Activated T-cell treated with anti-CD3 and anti-CD28 coated beads, Interleukin-2, amount 50 U/mL, for 48 hours (primary cell): ENCODE data around the gene ALKBH7.
"Not testable (repeated sequence)": the region's sequence is repeated elsewhere in the genome, so short reads cannot be mapped to it uniquely, and the experiment has no call there.

Experiments
- DNase-seq, 2 experiments: peaks; one replicate each; pipeline ENCODE4 v3.0.0-alpha.2; 2020

The ALKBH7 gene

DNA sequence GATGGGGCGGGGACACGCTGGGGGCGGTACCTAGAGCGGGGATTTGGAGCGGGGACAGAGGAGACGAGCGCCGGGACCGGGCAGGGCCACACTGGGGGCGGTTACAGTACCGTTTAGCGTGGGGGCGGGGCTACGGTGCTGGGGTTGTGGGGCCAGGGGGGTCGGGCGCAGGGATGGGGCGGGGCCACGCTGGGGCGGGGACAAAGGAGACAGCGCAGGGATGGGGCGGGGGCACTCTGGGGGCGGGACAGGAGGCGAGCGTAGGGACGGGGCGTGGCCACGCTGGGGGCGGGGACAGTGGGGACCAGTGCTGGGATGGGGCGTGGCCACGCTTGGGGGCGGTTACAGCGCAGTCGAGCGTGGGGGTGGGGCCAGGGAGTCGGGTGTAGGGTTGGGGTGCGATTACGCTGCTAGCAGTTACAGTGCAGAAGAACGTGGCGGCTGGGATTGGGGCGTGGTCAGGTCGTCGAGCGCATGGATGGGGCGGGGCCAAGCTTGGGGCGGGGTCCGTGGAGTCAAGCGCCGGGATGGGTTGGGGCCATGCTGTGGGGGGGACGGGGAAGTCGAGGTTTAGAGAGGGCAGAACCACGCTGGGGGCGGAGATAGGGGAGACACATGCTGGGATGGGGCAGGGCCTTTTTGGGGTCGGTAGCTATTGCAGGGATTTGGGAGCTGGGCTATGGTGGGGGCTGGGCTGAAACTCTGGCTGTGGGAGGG lies 660 bp downstream of the ALKBH7 start:
- DNase-seq: peak; percentile 99 to 100

DNA sequence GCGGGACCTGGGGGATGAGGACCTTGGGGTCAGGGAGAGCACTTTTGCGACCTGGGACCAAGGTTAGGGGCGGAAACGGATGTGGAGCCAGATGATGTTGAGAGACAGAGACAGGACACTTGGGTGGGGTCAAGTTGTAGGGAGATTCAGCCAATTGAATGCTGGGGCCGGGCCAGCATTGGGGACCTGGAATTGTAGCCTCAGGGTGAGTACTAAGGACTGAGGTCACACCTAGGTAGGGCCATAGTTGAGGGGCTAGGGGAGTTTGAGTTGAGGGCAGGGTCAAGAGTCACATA lies 1.2 kb downstream of the ALKBH7 start:
- no peak for DNase-seq

DNA sequence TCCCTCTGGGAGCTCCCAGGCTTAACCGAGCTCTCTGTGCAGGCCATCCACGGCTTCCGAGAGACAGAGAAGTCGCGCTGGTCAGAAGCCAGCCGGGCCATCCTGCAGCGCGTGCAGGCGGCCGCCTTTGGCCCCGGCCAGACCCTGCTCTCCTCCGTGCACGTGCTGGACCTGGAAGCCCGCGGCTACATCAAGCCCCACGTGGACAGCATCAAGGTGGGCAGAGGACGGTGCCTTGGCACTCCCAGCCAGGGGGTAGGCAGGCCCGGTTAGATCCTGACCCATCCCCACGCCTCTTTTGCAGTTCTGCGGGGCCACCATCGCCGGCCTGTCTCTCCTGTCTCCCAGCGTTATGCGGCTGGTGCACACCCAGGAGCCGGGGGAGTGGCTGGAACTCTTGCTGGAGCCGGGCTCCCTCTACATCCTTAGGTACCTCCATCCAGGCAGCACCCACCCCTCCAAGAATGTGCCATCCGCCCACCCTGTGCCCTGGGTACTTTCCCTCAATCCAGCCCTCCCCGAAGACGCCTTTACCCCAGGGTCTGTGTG lies 1.6 kb downstream of the ALKBH7 start:
- no peak for DNase-seq

DNA sequence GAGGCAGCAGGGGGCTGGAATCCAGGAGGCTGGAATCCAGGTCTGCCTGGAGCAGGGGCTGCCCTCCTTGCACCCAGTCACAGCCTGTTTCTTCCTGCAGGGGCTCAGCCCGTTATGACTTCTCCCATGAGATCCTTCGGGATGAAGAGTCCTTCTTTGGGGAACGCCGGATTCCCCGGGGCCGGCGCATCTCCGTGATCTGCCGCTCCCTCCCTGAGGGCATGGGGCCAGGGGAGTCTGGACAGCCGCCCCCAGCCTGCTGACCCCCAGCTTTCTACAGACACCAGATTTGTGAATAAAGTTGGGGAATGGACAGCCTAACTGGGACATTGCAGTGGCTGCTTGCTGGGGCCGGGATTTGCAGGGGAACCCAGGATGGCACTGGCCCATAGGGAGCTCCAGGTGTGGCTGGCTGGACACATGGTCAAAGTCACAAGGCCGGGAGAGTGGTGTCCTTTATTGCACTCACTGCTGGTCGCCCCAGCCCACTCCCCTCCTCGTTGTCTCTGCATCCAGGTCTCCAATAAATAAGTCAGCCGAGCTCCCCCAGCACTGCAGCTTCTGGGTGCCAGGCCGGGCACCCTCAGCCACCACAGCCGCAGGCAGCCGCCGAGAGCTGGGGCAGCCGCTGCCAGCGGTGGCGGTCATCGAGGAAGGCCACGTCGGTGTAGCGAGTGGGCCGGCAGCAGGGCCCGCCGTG lies 2.3 kb downstream of the ALKBH7 start:
- no peak for DNase-seq

DNA sequence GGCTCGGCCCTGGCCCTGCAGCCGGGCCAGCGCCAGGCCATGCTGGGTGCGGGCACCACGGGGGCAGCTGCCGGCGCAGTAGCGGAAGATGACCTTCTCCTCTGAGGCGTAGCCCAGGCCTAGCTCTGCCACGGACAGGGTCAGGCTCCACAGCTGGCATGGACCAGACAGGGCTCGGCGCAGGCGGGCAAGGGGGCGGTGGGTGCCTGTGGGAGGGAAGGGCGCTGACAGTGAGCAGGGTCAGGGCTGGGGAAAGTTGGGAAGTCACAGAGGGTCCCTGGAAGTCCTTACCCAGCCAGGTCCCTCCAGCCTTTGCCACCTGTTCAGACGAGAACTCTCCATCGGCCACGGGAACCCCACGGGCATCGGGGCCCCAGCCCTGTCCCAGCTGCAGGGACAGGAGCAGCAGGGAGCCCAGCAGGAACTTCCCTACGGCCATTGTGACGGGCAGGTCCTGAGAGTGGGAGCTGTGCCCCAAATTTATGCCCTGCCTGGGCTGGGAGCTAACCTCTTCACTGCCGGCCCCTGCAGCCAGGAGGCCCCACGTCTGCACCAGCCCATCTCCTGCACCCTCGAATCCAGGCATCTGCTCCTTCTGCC lies 2.9 kb downstream of the ALKBH7 start, which contains the start of gene PSPN:
PSPN (minus strand) TSS at position 523 of the 600 bp plus-strand sequence; CDS start at position 439, 84 bp downstream.
- no peak for DNase-seq

DNA sequence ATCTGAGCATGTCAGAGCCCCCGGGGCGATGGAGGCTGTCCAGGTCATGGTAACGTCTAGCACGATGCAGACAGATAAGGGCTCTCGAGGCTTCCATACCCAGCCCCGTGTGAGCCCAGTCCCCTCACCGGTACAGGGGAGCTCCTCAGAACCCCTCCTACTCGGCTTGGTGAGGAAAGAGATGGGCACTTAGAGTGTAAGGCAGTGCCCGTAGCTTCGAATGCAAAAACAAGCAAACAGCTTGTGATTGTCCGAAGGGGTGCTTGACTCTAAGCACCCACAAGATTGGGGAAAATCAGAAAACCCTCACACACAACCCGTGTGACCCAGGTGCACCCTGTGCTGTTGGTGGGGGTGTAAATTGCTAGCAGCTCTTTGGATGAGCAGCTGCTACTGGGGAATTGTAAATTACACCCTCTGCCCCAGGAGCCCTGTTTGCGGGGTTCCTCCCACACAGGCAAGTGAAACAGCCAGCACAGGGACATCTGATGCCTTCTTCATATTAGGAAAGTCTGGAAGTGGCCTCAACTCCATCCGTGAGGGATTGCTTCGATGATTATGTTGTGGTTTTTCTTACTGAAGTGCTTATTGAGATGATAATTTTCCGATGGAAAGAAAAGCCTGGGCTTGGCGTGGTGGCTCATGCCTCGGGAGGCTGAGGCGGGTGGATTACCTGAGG lies 4.1 kb downstream of the ALKBH7 start:
- DNase-seq: no peak

DNA sequence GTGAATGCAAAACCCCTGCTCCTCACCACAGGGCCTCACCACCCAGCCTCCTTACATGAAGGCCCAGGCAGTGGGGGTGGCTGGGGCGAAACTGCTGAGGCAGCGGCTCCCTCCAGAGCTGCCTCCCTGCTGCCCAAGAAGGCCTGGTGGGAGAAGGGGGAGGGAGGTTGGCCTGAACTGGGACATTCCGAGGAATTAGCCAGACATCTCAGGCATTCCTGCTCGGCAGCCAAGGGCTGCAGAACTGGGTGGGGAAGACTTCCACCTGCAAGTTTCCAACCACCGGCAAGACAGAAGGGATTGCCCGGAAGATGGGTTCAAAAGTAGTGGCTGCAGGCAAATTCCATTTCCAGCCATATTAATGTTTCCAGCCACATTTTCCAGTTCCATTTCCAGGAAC lies 5.4 kb downstream of the ALKBH7 start:
- no peak for DNase-seq

DNA sequence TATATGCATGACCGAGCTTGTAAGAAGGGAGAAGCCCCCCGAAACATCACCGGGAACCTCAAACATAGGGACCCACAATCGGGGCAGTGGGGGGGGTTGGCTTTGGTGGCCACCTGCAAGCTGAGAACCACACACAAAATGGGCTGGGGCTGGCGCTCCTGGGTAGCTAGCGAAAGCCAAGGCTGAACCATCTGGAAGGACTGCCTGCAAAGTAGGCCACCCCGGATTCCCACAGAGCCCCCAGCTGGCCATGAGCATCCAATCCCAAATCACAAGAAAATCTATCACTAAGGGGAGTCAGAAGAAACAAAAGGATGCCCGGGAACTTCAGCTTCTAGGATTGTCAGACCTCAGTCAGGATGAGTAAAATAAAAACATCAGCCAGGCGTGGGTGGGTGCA lies 5.9 kb downstream of the ALKBH7 start:
- no peak for DNase-seq

DNA sequence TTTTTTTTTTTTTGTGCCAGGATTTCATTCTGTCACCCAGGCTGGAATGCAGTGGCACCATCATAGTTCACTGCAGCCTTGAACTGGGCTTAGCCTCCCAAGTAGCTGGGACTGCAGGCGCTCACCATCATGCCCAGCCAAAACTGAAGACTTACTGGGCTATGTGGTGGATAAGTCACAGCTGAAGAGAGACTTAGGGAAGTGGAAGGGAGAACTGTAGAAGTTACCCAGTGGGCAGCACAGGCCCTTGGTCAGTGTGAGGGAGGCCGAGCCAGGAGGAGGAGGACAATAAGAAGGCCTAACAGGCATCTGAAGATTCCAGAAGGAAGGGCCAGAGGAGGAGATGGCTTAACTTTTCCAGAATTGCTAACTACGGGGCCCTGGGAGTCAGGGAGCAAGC lies 7.2 kb downstream of the ALKBH7 start:
- DNase-seq: no peak

DNA sequence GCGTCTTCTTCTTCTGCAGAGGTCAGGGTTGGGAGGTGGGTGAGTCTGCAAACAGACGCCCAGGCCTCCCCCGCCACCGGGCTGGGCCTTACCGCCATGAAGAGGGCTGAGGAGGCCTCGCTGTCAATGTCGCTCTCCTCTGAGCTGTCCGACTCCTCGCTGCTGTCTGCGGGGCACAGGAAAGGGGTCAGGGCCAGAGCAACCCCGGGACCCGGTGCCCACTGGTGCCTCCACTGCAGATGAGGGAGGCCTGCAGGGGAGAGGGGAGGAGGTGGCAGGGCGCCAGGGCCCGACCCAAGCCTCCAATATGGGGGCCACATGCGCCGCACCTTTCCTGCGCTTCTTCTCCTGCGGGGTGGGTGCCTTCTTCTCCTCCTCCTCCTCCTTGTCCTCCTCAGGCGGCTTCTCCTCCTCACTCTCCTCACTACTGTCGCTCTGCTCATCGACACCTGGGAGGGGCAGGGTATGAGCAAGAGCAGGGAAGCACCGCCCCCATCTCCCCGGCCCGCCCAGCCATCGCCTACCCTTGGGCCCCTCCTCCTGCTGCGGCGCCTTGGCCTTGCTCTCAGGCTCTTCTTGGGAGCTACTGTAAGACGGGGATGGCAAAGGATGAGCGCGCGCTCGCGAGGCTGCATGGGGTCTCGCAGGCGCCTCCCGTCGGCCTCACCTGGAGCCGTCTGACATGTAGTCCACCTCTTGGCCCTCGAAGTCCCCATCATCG lies 8.6 kb downstream of the ALKBH7 start:
- no peak for DNase-seq

DNA sequence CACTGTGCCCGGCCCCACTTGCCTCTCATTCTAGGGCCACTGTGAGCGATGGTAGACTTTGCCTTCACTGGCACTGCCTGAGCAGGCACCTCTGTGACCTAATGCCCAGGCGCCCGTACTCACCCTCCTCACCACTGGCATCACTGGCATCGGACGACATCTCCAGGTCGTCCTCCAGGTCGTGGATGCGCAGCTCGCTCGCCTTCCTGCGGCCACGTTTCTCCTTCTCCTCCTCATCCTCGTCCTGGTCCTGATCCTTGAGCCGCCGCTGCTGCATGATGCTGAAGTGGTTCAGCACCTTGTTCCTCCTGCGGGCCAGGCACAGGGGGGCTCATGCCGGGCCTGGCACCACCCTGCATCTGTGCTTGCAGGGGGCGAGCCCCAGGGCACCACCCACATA lies 10.6 kb downstream of the ALKBH7 start:
- no peak for DNase-seq

DNA sequence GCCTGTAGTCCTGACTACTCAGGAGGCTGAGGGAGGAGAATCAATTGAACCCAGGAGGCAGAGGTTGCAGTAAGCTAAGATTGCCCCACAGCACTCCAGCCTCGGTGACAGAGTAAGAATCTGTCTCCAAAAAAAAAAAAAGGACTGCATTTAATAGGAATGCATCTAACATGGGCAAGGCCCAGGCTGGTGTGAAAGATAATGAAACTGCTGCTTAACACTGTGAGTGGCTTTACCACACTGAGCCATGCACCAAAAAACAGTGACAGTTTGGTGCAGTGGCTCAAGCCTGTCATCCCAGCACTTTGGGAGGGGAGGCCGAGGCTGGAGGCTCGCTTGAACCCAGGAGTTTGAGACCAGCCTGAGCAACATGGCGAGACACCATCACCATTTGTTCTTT lies 11.8 kb downstream of the ALKBH7 start:
- DNase-seq: no peak

DNA sequence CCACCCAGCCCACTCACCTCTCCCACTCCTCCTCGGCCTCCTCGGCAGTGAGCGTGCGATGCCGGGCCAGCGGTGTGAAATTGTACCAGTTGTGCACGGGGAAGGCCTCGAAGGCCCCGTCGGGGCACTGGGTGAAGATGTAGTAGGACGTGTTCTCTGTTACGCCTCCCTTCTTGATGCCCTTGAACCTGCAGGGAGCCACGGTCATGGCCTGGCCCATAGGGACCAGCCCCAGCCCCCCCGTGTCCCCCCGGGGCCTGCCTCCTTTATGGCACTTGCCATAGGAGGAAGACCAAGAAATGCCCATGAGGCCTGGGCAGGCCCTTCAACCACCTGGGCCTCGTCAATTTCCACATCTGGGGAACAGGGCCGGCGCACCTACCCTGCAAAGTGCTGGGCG lies 14.8 kb downstream of the ALKBH7 start:
- no peak for DNase-seq

DNA sequence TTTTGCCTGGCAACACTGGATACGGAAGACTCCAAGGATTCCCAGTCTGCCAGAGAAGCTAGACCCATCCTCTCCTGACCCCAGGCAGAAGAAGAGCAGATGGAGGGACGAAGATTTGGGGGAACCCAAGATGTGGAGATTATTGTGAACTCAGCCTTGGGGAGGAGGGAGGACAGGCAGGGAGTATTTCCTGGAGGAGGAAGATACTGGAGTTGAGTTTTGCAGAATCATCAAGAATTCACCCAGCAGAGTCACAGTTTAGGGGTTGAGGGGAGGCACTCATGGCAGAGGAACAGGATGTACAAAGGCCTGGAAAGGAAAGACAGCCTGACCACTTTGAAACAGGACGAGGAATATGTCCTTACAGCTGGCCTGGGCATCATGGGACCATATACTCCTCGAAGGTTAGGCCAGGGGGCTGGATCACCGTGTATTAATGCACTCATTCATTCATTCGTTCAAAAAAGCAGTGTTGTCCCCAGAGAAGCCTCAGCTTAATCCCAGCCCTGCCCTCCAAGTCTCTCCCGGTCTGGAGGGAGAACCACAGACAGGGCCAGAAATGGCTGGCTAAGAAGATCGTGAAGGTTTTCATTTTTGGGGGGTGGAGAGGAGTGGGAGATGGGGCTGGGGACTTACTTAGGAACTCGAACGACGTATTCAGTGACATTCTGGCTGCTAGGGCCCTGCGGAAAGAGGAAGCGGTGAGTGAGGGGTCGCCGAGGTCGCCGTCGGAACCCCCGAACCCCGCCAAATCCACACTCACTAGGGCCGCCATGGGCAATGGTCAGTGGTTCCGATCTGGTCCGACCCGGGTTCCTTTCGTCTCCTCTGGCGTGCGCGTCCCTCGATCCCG lies 19.9 kb downstream of the ALKBH7 start:
- no peak for DNase-seq

DNA sequence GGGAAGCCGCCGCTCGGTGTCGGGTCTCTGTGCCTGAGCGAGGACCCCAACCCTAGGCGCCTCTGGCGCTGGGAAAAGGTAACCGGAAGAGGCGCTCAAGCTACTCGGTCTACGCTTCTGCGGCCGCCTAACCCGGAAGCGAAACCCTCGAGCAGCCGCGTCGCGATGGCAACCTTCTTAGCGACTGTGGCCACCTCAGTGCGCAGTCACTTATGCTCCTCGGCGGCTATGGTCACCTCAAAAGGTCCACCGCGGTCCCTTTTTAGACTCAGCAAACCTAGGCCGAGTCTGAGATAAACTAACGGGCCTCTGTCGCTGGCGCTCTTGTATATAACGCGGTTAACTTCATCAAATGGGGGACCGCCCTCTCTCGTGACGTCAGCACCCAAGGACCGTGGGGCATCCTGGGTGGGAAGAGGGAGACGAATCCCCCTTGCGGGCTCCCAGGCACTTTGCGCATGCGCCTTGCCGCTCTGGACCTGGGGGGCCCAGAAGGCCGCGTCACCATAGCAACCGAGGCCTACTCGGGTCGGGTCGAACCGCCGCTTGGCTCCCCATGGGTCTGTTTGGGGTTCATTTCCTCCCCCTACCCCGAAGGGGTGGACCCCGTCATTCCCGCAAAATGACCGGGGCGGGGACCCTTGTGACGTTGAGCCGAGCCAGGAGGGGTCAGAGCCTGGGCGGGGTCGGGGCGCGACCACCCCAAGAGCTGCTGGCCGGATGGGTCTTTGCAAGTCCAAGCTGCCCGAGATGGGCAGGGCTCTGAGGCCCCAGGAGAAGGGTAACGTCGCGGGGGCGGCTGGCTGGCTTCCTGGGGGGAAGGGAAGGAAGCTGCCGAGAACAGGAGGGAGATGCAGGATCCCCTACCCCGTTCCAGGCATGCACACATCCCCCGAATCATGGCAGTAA lies 20.7 kb downstream of the ALKBH7 start, which contains the start of gene GTF2F1:
GTF2F1 (minus strand) TSS at position 91 of the 909 bp plus-strand sequence. CDS start 169 bp downstream, outside the sequence.
- peak; percentile 95 to 97 for DNase-seq

DNA sequence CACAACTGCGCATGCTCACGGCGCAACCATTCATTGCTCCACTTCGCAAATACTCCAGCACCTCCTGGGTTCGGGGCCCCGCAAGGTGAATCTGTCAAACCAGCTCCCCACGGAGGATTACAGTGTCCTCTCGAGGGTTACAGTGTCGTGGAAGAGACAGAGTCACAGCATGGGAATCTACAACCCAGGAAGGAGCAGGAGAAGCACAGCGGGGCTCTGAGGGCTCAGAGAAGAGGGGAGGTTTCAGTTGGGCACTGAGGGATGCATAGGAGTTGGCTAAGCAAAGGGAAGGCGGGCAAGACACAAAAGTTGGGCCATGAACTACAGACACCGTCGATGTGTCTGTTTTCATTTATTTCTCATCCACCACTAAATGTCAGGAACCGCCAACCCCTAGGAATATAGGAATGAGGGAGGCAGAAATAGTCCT lies 21.4 kb downstream of the ALKBH7 start:
- DNase-seq: peak in 1 of 2 experiments; percentile 84

DNA sequence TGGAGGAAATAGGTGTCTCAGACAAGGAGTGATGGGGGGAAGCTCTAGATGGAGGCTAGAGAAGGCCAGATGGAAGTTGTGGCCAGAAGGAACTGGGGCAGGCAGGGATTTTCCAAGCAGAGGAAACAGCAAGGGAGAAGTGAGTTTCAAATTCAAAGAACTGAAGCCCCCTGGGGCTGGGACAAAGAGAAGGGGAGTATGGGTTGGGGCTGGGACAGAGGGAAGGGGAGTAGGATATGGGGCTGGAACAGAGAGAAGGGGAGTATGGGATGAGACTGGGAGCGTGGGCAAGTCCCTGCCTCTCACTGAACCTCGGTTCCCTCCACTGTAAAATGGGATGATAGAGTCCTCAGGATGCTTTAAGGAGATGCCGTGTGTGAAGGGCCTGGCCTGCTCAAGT lies 22.2 kb downstream of the ALKBH7 start:
- no peak for DNase-seq

DNA sequence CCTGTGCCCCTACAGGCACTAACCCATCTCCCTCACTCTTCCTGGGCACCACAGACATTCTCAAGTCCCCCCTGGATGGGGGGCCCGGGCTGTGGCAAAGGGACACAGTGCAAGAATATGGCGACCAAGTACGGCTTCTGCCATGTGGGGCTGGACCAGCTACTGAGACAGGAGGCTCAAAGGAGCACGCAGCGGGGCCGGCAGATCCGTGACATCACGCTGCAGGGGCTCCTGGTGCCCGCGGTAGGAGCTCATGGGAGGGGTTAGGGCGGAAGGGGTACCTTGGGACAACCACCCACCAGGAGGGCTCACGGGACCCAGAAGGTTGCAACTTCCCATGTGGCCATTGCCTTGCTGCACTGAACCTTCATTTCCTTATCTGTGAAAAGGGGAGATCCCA lies 23.7 kb downstream of the ALKBH7 start:
- DNase-seq: no peak

DNA sequence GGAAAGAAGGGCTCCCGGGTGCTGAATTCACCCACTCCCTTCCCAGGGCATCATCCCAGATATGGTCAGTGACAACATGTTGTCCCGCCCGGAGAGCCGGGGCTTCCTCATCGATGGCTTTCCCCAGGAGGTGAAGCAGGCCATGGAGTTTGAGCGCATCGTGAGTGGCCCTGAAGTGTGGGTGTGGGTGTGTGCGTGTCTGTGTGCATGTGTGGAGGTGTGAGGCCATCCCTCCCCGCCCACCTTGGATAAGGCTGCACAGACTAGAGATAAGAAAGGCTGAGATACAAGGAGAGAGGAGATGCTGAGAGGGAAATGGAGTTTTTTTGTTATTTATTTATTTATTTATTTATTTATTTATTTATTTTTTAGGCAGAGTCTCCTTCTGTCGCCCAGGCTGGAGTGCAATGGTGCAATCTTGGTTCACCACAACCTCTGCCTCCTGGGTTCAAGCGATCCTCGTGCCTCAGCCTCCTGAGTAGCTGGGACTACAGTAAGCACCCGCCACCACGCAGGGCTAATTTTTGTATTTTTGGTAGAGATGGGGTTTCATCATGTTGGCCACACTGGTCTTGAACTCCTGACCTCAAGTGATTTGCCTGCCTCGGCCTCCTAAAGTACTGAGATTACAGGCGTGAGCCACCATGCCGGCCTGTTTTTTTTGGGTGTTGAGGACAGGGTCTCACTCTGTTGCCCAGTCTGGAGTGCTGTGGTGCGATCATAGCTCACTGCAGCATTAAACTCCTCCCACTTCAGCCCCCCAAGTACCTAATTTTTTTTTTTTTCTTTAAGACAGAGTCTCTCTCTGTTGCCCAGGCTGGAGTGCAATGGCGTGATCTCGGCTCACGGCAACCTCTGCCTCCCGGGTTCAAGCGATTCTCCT lies 27.7 kb downstream of the ALKBH7 start:
- DNase-seq: not testable (repeated sequence)
